Endothelial cell (in vitro differentiated cells): ENCODE results near the gene COL15A1. TPM values are rescaled to one million over a fixed set of nuclear protein-coding genes. Genes with fewer than 3 reads are reported as not detected.

Source experiments
- DNase-seq: peaks from one replicate; pipeline ENCODE4 v3.0.0; 2021; ENCODE audit warnings: low spot score
- H3K27ac Mint-ChIP-seq: one replicate; pipeline ENCODE4 v1.8.0; 2021; ENCODE audit warnings: mixed read lengths, inconsistent platforms; ENCODE audit not compliant: unreplicated experiment
- H3K27me3 Mint-ChIP-seq: one replicate; pipeline ENCODE4 v1.8.0; 2021; ENCODE audit warnings: mild to moderate bottlenecking, moderate library complexity, mixed read lengths, inconsistent platforms; ENCODE audit not compliant: unreplicated experiment
- H3K36me3 Mint-ChIP-seq: one replicate; pipeline ENCODE4 v1.8.0; 2021; ENCODE audit warnings: mild to moderate bottlenecking, low read depth, mixed read lengths, inconsistent platforms; ENCODE audit not compliant: unreplicated experiment
- H3K4me1 Mint-ChIP-seq: one replicate; pipeline ENCODE4 v1.8.0; 2021; ENCODE audit warnings: mild to moderate bottlenecking, mixed read lengths, inconsistent platforms; ENCODE audit not compliant: unreplicated experiment
- H3K4me3 Mint-ChIP-seq: one replicate; pipeline ENCODE4 v1.8.0; 2021; ENCODE audit warnings: mild to moderate bottlenecking, mixed read lengths, inconsistent platforms; ENCODE audit not compliant: unreplicated experiment
- H3K9me3 Mint-ChIP-seq: one replicate; pipeline ENCODE4 v1.8.0; 2021; ENCODE audit warnings: mixed read lengths, inconsistent platforms; ENCODE audit not compliant: unreplicated experiment
- total RNA-seq: library from RNA; stranded (reverse); fragmentation: NEBNext Ultra II Directional; extraction: Animal tissue kit (Norgen Biotek cat#: 25700); gene quantifications from one replicate; pipeline ENCODE4 v1.2.1, GENCODE V29; 2021; ENCODE audit not compliant: unreplicated experiment
- TF ChIP-seq, protein P1 (sequence below): fragments of 200-600 bp; sonication (generic); IDR thresholded peaks from one replicate; pipeline ENCODE4 v1.5.0; 2021; ENCODE audit warnings: antibody characterized with exemption; ENCODE audit not compliant: unreplicated experiment

Gene COL15A1
- total RNA-seq, 1 donor from 2014 or later = 24.0 TPM

DNA sequence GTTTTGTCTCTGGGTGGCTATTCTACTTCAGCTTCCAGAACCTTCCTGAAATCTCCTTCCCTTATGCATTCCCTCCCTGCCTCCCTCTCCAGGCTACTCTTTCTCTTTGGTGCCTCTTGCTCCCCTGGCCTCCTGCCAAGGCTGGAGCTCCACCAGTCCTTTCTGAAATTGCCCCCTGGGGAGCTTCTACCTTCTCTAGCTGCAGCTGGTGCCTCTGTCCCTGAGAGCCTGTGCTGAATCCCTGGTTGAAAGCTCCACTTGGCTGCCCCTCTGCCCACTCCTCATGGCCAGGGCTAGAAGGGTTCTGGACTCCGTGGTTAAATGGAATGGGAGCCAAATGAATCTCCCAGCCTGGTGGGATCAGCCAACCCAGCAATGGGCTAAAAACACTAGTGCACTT is 80.1 kb downstream of the COL15A1 start:
- H3K4me1 Mint-ChIP-seq = no peaks in the 10 kb centered on the region
- H3K27ac Mint-ChIP-seq = no peak overlapping the region
- peaks cover 8% of the 10 kb centered on the region for H3K27me3 Mint-ChIP-seq
- TF ChIP-seq, protein P1, sequence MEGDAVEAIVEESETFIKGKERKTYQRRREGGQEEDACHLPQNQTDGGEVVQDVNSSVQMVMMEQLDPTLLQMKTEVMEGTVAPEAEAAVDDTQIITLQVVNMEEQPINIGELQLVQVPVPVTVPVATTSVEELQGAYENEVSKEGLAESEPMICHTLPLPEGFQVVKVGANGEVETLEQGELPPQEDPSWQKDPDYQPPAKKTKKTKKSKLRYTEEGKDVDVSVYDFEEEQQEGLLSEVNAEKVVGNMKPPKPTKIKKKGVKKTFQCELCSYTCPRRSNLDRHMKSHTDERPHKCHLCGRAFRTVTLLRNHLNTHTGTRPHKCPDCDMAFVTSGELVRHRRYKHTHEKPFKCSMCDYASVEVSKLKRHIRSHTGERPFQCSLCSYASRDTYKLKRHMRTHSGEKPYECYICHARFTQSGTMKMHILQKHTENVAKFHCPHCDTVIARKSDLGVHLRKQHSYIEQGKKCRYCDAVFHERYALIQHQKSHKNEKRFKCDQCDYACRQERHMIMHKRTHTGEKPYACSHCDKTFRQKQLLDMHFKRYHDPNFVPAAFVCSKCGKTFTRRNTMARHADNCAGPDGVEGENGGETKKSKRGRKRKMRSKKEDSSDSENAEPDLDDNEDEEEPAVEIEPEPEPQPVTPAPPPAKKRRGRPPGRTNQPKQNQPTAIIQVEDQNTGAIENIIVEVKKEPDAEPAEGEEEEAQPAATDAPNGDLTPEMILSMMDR = no peak
- DNase-seq = no peak
- H3K9me3 Mint-ChIP-seq = no peaks in the 10 kb centered on the region
- H3K4me3 Mint-ChIP-seq = no peak overlapping the region
- H3K36me3 Mint-ChIP-seq = peaks cover 42% of the 10 kb centered on the region

DNA sequence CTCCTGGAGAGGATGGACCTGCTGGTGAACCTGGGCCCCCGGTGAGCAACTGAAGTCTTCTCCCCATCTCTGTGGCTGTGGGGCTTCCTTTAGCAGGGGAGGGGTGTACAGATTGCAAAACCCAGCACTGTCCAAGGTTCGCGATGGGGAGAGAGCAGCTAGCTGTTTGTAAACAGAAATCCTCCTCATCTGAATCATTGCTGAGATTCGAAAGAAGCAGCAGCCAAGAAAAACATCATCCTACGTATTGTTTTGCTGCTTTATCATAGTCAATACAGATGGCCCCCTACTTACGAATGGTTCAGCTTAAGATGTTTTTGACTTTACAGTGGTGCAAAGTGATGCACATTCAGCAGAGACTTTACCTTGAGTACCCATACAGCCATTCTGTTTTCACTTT is 81.3 kb downstream of the COL15A1 start:
- no peak for DNase-seq
- Mint-ChIP-seq H3K4me1 (no peaks in the 10 kb centered on the region), H3K4me3 (no peak overlapping the region), H3K27ac (no peak overlapping the region), H3K27me3 (peaks cover 8% of the 10 kb centered on the region), H3K9me3 (no peaks in the 10 kb centered on the region), H3K36me3 (peaks cover 35% of the 10 kb centered on the region)
- TF ChIP-seq, protein P1 = no peak

DNA sequence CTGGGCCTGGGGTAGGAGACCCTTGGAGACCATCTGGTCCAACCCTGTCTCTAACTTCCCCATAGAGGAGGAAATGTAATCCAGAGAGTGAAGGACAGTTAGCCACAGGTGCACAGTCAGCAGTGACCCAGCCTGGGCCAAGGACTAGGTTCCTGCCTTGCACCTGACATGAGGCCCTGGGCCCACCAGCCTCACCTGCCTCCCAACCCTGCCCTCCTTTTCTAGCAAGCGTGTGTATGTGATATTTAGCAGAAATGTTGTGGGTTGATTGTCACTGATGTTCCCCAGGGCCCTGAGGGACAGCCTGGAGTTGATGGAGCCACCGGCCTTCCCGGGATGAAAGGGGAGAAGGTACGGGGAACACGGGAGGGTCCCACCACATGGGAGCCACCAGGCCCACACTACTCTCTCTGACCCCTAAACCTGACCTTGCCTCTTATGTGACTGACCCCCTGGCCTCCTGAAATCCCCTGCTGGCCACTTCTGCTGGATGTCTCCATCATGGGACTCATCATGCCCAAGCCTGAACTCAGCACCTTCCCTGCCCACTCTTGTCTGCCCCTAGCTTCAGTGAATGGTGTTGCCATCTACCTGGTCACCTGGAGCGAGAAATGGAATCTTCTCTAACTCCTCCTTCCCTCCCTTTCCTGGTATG is 82.0 kb downstream of the COL15A1 start:
- H3K27ac Mint-ChIP-seq = no peak overlapping the region
- no peaks in the 10 kb centered on the region for H3K9me3 Mint-ChIP-seq
- peaks cover 8% of the 10 kb centered on the region for H3K27me3 Mint-ChIP-seq
- DNase-seq = no peak
- TF ChIP-seq, protein P1 = no peak
- H3K36me3 Mint-ChIP-seq = peaks cover 35% of the 10 kb centered on the region
- H3K4me3 Mint-ChIP-seq = no peak overlapping the region
- no peaks in the 10 kb centered on the region for H3K4me1 Mint-ChIP-seq

DNA sequence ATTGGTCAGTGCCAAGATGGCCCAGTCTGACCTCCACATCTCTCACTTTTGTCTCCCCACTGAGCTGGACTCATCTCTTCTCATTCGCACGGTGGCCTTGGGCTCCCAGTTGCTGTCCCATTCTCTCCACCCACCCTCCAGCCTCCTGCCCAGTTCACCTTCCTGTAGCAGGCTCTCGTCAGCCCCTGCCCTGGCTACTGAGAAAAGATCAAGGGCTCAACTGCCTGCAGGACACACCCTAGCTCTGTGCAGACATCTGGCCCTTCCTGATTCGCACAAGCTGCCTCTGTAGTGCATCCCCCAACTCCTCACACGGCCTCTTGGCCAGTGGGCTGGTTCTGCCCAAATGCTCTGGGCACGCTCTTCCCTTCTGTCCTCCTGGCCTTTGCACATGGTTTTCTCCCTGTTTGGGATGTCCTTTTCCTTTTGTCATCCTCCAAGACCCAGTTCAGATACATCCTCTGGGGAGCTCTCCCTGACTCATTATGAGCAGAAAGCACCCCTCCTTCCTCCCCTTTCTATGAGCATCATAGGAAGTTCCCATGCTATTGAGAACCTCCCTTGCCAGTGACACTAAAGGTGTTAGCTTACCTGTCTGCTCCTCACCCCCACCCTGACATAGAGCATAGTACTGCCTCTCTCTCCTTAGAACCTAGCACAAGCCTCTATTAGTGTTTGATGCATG is 82.7 kb downstream of the COL15A1 start:
- no peaks in the 10 kb centered on the region for H3K9me3 Mint-ChIP-seq
- no peak for DNase-seq
- no peaks in the 10 kb centered on the region for H3K4me1 Mint-ChIP-seq
- H3K27ac Mint-ChIP-seq = no peak overlapping the region
- TF ChIP-seq, protein P1 = no peak
- peak overlapping the region; percentile 2 for H3K4me3 Mint-ChIP-seq
- peaks cover 33% of the 10 kb centered on the region for H3K36me3 Mint-ChIP-seq
- H3K27me3 Mint-ChIP-seq = peaks cover 8% of the 10 kb centered on the region

DNA sequence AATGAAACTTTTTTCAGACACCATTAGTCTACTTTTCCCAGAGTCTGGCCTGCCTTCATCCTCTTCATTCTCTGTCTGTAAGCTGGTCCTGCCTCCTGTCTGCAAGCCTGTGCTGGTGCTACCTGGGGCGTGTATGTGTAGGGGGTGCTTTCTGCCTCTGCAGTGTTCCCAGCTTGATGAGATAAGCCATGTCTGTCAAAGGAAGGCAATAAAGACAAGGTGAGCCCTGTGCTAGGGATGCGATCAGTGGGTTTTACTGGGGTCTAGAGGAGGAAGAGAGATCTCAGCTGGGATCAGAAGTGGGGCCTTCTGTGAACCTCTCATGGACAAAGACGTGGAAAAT is 83.2 kb downstream of the COL15A1 start:
- Mint-ChIP-seq H3K9me3 (no peaks in the 10 kb centered on the region), H3K4me3 (no peak overlapping the region), H3K4me1 (no peaks in the 10 kb centered on the region), H3K27me3 (peaks cover 3% of the 10 kb centered on the region), H3K36me3 (peaks cover 29% of the 10 kb centered on the region), H3K27ac (no peak overlapping the region)
- DNase-seq = no peak
- TF ChIP-seq, protein P1 = no peak
